HG02588 (cell line): Measurements from ENCODE around the gene PELI1.
A peak's percentile ranks its signal among the peaks of the same experiment; 100 is the strongest.
"Not testable (repeated sequence)": the region's sequence is repeated elsewhere in the genome, so short reads cannot be mapped to it uniquely, and the experiment has no call there.

Source experiments
- ATAC-seq: cut with Tn5 transposase; IDR thresholded peaks from one replicate; pipeline ENCODE4 v1.9.1; 2021; ENCODE audit warnings: mild to moderate bottlenecking, moderate library complexity; ENCODE audit not compliant: unreplicated experiment

Gene PELI1

DNA sequence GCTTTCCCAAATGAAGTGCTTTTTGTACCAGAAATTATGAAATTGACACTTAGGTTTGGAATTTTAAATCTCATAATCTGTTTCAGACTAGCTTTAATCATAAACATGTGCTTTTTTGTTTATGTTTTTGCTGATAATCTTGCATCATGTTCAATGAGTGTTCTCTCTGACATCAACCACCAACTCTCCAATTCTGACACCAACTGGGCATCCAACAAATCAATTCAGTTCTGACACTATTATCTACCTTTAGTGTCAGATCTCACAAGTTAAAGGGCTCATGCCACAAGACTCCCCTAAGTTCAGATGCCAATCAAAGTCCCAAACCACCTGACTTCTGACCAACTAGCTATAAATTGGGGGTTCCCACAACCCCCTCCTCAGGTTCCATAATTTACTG is 19.6 kb downstream of the PELI1 start:
- no peak for ATAC-seq

- no peak for ATAC-seq
Observed at GRCh38 chr2:64124168-64124567, 20.1 kb downstream of the PELI1 start.

DNA sequence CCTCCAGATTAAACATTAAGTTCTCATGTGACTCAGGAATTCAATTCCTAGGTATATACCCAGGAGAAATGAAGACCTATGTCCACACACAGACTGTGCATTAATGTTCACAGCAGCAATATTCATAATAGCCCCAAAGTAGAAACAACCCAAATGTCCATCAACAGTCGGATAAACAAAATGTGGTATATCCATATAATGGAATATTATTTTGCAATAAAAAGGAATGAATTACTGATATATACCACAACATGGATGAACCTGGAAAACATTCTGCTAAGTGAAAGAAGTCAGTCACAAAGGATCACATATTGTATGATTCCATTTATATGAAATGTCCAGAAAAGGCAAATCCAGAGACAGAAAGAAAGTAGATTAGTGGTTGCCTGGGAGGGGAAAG is 20.5 kb downstream of the PELI1 start:
- no peak for ATAC-seq

DNA sequence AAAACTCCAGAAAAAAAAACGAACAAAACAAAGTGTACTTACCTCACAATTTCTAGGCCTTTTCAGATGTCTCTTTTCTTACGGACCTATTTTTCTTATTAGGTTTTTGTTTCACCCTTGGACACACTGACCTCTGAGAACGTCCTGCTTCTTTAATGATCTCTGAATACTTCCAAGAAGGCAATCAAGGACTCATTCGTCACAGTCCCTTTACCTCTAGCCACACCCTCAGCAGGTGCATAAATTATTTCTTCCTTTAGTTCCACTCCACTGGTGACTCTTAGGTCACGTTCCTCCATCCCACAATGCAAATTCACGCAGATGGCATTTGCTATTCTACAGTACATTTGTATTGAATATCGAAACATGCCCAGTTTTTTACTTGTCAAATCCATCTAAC is 21.9 kb downstream of the PELI1 start:
- no peak for ATAC-seq

DNA sequence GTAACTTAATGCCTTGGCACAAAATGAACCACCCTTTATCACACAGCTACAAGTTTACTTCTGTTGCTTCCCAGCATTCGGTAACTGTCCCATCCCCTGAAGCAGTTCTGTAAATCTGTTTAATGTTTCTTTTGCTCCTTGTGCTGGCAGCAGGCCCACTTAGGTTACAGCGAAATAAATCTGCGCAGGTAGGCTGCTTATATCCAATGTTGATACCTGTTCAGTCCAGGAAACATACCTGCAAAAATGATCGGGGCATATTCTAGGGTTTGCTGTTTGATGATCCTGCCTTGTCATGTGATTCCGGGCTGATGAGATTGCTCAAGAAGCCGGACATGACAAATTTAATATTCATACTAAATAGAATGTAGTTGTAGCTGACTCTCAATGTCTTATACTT is 23.3 kb downstream of the PELI1 start:
- no peak for ATAC-seq

GRCh38 chr2:64120008-64120407 is 24.2 kb downstream of the PELI1 start:
- ATAC-seq: no peak

DNA sequence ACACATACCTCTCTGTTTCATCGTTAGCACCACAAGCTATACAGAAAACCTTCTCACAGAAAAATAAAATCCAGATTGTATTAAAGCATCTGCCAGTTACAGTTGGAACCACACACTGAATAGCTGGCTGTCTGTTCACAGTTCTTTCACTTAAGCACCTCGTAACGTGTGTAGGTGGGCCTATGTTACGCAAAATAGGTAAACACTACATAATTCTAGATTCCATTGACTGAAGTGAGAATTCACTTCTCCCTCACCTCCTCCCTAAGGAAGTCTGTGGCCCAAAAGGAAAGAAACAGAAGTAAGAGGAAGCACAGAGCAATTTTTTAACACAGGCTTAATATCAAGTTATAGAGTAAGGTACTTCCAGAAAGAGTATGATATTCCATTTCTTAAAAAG is 24.9 kb downstream of the PELI1 start:
- no peak for ATAC-seq

DNA sequence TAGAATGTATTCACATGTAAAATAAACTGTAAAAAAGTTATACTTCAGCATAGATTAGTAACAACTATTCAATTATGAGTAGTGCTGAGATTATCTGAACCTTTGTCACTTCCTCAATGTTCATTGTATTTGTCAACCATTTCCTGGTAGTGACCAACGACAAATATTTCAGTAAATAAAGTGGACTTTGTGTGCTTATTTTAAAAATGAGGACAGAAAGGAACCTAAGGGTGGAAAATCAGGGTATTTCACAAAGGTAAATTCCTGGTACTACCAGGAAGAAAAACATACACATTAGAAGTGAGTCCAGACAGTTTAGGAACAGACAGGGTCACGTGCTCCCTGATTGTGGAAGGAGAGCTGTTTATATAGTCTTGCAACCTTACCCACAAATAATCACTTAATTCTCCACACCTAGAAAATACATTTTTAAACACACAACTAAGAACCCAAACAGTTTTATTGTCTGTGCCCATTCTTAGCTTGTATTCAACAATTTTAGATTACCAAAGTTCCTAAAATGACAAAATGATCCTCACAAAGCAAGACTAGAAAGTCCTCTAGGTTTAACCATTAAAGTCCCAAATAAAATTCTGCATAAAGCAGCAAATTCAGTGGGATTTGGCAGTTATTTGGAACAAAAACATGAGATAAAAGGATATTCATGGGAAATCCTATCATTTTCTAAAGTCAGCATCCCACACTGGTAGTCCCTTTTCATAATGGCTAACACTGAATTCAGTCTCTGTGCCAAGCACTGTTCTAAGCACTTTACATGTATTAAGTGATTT is 28.2 kb downstream of the PELI1 start:
- ATAC-seq: no peak

DNA sequence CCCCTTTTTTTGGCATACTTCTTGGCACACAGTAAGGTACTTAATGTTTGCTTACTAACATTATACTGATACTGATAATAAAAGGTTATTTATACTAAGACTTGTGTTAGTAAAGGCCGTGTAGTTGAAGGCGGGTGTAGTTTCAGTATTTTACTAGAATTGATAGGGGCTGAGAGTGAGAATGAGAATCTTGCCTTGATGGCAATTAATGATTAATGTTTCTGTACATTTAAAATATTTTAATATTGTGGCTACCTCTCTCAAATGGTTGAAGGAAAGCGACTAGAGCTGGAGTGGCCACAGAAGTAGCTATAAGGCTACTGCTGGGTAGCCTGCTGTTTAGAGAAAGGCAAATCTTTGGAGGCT is 29.3 kb downstream of the PELI1 start:
- ATAC-seq: peak; percentile 44

GRCh38 chr2:64114063-64114911 is 29.9 kb downstream of the PELI1 start:
- peak; percentile 53 for ATAC-seq

- no peak for ATAC-seq
Observed at GRCh38 chr2:64112016-64112415, 32.2 kb downstream of the PELI1 start.

DNA sequence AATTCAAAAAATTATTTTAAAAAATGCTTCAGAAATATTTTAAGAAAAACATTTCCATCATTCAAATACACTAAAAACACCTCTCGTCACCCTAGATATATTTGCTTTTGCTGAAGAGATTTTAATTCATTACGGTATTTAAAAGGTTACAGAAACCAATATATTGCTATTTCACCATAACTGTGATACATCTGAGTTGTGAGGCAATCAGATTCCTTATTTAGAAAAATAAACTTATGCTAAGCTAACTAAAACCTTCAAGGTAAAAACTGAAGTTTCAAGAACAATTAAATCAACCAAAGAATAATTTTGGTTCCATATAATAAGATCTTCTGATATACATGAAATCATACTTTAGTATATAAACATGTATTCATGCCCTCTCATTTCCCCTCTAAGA is 32.8 kb downstream of the PELI1 start:
- no peak for ATAC-seq

DNA sequence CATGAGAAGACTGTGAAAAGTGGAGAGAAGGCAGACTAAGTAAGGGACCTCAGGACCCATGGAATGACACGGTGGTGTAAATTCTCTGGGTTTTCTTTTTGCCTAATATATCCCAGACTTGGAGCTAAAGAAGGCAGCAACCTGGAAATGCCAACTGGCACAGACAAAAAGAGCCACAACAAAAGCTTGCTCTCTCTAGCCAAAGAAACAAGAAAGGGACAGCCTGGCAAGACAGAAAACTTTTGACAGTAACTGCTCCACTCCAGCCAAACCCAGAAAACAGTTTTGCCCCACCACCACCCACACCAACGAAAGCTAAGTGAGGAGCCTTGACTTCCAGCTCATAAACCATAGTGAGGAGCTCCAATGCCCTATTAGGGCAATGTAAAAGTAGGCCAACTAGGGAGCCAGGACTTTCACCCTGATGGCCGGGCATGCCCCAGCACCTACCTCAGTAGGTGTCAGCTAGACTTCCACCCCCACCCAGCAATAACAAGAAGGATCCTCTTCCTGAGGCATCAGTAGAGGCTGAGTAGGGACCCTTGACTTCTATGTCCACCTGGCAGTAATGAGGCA is 35.5 kb downstream of the PELI1 start:
- ATAC-seq: no peak

DNA sequence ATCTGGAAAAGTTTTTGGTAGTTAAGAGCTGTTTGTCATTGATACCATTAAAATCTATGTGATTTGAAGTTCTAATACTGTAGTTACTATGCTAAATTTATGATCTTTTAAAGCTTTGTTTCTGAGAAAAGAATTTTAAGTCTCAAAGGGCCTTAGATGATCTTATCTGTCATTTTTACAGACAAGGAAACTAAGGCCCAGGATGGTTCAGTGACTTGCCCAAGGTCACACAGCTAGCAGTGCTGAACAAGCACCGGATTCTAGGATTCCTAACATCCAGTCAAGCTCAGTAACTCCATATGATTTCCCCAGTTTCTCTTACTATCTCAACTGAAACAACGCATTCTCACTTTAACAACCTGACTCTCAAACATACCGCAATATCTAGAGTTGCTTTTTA is 37.7 kb downstream of the PELI1 start:
- ATAC-seq: no peak

GRCh38 chr2:64105670-64106461 is 38.4 kb downstream of the PELI1 start:
- no peak for ATAC-seq

- ATAC-seq: no peak
Observed at GRCh38 chr2:64104933-64105332, 39.3 kb downstream of the PELI1 start.

GRCh38 chr2:64102736-64103135 is 41.5 kb downstream of the PELI1 start:
- ATAC-seq: not testable (repeated sequence)

DNA sequence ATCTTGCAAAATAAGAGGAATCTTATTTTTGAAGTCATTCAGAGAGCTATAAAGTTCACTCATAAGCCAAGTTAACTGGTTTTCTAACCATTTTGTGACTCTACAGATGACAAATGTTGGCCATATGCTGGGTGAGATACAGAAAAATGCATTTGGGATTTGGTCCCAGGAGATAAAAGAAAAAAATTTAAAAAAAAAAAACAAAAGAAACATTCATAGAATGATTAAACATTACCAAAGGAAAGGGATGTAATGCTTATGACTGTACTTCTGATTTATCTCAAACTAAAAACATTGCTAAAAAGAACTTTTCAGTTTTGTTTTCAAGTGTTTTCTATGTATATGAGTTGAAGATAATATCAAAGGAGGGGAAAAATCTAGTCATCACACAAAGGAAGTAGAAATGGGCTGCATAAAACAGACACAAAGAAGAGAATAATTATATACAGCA is 43.1 kb downstream of the PELI1 start:
- ATAC-seq: peak; percentile 48

DNA sequence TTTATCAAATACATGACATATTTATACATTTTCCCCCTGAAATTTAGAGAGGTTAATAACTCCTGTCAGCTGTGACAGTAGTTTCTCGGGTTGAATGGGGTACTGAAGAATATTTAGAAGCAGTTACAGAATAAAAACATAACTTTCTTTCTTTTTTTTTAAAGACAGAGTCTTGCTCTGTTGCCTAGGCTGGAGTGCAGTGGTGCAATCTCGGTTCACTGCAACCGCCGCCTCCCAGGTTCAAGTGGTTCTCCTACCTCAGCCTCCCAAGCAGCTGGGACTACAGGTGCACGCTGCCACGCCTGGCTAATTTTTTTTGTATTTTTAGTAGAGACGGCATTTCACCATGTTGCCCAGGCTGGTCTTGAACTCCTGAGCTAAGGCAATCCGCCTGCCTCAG is 43.6 kb downstream of the PELI1 start:
- not testable (repeated sequence) for ATAC-seq

GRCh38 chr2:64094663-64095382 is 49.4 kb downstream of the PELI1 start:
- ATAC-seq: no peak
